ENCODE results near the gene SCAPER. TPM values are rescaled to one million over a fixed set of nuclear protein-coding genes. Genes with fewer than 3 reads are reported as not detected.

The SCAPER gene
- total RNA-seq, 4 donors from 2014 or later: 23.5 to 27.7 (median 24.2) TPM

- TF ChIP-seq CTCF (IDR thresholded peaks at IDR 0.05; ENCODE audit: low read depth): no peak
Observed at GRCh38 chr15:76332796-76333195, 572.3 kb downstream of the SCAPER start.

- TF ChIP-seq CTCF (IDR thresholded peaks at IDR 0.05; ENCODE audit: low read depth): no peak
Observed at GRCh38 chr15:76330080-76330680, 575.0 kb downstream of the SCAPER start.

GRCh38 chr15:76328958-76329357 lies 576.2 kb downstream of the SCAPER start:
- no peak for TF ChIP-seq CTCF (IDR thresholded peaks at IDR 0.05; ENCODE audit: low read depth)

GRCh38 chr15:76328106-76328696 lies 576.9 kb downstream of the SCAPER start:
- TF ChIP-seq CTCF (IDR thresholded peaks at IDR 0.05; ENCODE audit: low read depth): no peak

- TF ChIP-seq CTCF (IDR thresholded peaks at IDR 0.05; ENCODE audit: low read depth): no peak
Observed at GRCh38 chr15:76327191-76328105, 577.7 kb downstream of the SCAPER start.

- no peak for TF ChIP-seq CTCF (IDR thresholded peaks at IDR 0.05; ENCODE audit: low read depth)
Observed at GRCh38 chr15:76325704-76326103, 579.4 kb downstream of the SCAPER start.

- TF ChIP-seq CTCF (IDR thresholded peaks at IDR 0.05; ENCODE audit: low read depth): no peak
Observed at GRCh38 chr15:76324066-76324465, 581.1 kb downstream of the SCAPER start.
